ENCODE measurements around the gene GNE. TPM values are rescaled to one million over a fixed set of nuclear protein-coding genes. Genes with fewer than 3 reads are reported as not detected.

Gene GNE
- total and polyA plus RNA-seq, 9 of the 15 experiments (the other 6 are each of a cell fraction or from before 2014, with no cell fraction given) = 5.1 to 18.6 (median 12.0) TPM

DNA sequence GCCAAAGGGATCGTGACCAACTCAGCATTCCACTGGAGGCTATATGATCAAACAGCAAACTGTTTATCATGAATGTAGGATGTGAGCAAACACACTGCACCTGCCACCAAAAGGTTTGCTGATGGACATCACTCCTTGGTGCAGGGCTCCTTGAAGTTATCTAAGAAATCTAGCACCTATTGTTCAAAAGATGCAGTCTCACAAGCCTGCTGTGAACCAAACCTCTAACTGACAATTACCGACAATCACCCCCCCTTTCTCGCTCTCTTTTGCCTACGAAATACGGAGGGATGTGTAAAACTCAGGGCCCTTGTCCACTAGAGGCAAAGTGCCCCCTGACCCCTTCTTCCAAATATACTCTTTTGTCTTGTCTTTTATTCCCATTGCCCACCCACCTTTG, 70.0 kb downstream of the GNE start:
- Histone ChIP-seq H2AFZ (ENCODE audit: low read depth, low read length) (no peak overlapping the region), H4K20me1 (replicated peaks; ENCODE audit: control insufficient read depth, insufficient read depth, low read length) (peaks cover 20% of the 10 kb centered on the region), H3K79me2 (ENCODE audit: control insufficient read depth, insufficient read depth, low read length) (peaks cover 26% of the 10 kb centered on the region), H3K9ac (ENCODE audit: insufficient read depth in 1 of 2, low read depth in 2 of 2, low read length in 2 of 2) (no peak overlapping the region), H3K27ac (ENCODE audit: extremely low read depth, low read depth, low read length) (no peak overlapping the region), H3K9me3 (replicated peaks; ENCODE audit: control insufficient read depth, insufficient read depth, low read depth, low read length) (no peaks in the 10 kb centered on the region), H3K4me2 (ENCODE audit: insufficient read depth, low read length) (no peak overlapping the region), H3K9me1 (ENCODE audit: control insufficient read depth, insufficient read depth, low read length) (no peaks in the 10 kb centered on the region), H3K4me3 (no peak overlapping the region), H3K27me3 (ENCODE audit: control insufficient read depth in 2 of 2, insufficient read depth in 2 of 2, low read length in 2 of 2) (no peaks in the 10 kb centered on the region), H3K36me3 (ENCODE audit: control insufficient read depth, insufficient read depth, low read length) (peaks cover 5% of the 10 kb centered on the region; the same call in 2 of the 3 replicates), H3K4me1 (replicated peaks in 1 of 2; ENCODE audit: control insufficient read depth in 2 of 2, insufficient read depth in 2 of 2, low read length in 2 of 2) (peaks cover 3 to 12% of the 10 kb centered on the region in 2 experiments; a peak in 3 of 5 replicates)
- in situ Hi-C loops (cut with MboI) (no loop called here), intact Hi-C loops (cut with micrococcal nuclease) (no loop called here)
- ChIA-PET POLR2A (no interaction called here), CTCF (ENCODE audit: low intra/inter-chr PET ratio) (no interaction called here)
- FAIRE-seq (no peak), DNase-seq (ENCODE audit: extremely low read depth in 1 of 4, low spot score in 3 of 4) (no peak), ATAC-seq (no peak)
- no peak for TF ChIP-seq HNRNPK (IDR thresholded peaks at IDR 0.05; ENCODE audit: low read depth, low read length, poor library complexity, severe bottlenecking)
- no peak for TF ChIP-seq ARID2 (IDR thresholded peaks at IDR 0.05)
- TF ChIP-seq, protein P1, sequence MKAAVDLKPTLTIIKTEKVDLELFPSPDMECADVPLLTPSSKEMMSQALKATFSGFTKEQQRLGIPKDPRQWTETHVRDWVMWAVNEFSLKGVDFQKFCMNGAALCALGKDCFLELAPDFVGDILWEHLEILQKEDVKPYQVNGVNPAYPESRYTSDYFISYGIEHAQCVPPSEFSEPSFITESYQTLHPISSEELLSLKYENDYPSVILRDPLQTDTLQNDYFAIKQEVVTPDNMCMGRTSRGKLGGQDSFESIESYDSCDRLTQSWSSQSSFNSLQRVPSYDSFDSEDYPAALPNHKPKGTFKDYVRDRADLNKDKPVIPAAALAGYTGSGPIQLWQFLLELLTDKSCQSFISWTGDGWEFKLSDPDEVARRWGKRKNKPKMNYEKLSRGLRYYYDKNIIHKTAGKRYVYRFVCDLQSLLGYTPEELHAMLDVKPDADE (conservative IDR thresholded peaks at IDR 0.05; ENCODE audit: control insufficient read depth, low read depth, low read length) = no peak
- TF ChIP-seq CBFA2T3 (IDR thresholded peaks at IDR 0.05) = no peak
- TF ChIP-seq ZNF354B (CRISPR knock-in tag; IDR thresholded peaks at IDR 0.05) = no peak
- no peak for TF ChIP-seq ZSCAN32 (CRISPR knock-in tag; IDR thresholded peaks at IDR 0.05)
- no peak for TF ChIP-seq BRD9 (IDR thresholded peaks at IDR 0.05; ENCODE audit: low read depth, partially characterized antibody)
- no peak for TF ChIP-seq ZBTB11 (CRISPR knock-in tag; IDR thresholded peaks at IDR 0.05)
- TF ChIP-seq HMGN3 (IDR thresholded peaks at IDR 0.05; ENCODE audit: borderline replicate concordance, extremely low read depth, insufficient read length, low read depth, low read length) = no peak
- TF ChIP-seq BRCA1 (IDR thresholded peaks at IDR 0.05) = no peak
- no peak for TF ChIP-seq BRCA1 (CRISPR knock-in tag; IDR thresholded peaks at IDR 0.05)
- no peak for TF ChIP-seq MCM5 (IDR thresholded peaks at IDR 0.05; ENCODE audit: low read depth)
- 48% methylated on average over 5 of the region's 5 CpGs for WGBS (ENCODE audit: insufficient coverage, low coverage, missing lambda C conversion rate)
- no TSS peak for BruUV-seq (replicated peaks)

Measured in K562 (cell line).